ENCODE data around the gene UXS1. TPM values are rescaled to one million over a fixed set of nuclear protein-coding genes. Genes with fewer than 3 reads are reported as not detected.
A peak's percentile ranks its signal among the peaks of the same experiment; 100 is the strongest.

Gene UXS1
- total RNA-seq, 2 donors from 2014 or later = 37.0 to 59.5 TPM

DNA sequence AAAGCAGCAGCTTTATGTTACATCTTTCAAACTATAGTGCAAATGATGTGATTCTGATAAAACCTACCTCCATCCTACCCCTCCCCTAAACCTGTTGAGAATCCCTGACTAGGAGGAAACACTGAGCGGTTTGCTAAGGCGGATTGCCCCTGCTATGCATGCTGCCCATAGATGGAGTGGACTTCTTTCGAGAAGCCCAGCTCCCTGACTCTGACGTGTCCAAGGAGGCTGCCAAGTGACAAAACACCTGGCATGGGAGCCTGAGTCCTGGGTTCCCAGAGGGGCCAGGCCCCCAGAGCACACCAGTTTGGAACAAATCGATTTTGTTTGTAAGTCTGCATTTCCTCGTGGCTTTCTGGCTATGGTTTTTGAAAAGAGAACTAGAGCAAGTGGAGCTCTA, 1.4 kb upstream of the UXS1 start:
- no peak for ATAC-seq
- peak overlapping the region in 1 of 2 donors; percentile 86 for H3K27ac Mint-ChIP-seq

GRCh38 chr2:106193690-106193976, 468 bp downstream of the UXS1 start:
- DNase-seq (ENCODE audit: low spot score in 2 of 2) (no peak), ATAC-seq (no peak)
- Mint-ChIP-seq H3K9me3 (no peaks in the 10 kb centered on the region), H3K36me3 (peaks cover 6 to 15% of the 10 kb centered on the region in 2 donors), H3K27ac (peak overlapping the region in 1 of 2 donors; percentile 80)

More for the DNA sequence above, 1.4 kb upstream of the UXS1 start:
- Mint-ChIP-seq H3K36me3 (peaks cover 6 to 9% of the 10 kb centered on the region in 2 donors), H3K9me3 (no peaks in the 10 kb centered on the region)
- no peak for DNase-seq (ENCODE audit: low spot score in 2 of 2)

DNA sequence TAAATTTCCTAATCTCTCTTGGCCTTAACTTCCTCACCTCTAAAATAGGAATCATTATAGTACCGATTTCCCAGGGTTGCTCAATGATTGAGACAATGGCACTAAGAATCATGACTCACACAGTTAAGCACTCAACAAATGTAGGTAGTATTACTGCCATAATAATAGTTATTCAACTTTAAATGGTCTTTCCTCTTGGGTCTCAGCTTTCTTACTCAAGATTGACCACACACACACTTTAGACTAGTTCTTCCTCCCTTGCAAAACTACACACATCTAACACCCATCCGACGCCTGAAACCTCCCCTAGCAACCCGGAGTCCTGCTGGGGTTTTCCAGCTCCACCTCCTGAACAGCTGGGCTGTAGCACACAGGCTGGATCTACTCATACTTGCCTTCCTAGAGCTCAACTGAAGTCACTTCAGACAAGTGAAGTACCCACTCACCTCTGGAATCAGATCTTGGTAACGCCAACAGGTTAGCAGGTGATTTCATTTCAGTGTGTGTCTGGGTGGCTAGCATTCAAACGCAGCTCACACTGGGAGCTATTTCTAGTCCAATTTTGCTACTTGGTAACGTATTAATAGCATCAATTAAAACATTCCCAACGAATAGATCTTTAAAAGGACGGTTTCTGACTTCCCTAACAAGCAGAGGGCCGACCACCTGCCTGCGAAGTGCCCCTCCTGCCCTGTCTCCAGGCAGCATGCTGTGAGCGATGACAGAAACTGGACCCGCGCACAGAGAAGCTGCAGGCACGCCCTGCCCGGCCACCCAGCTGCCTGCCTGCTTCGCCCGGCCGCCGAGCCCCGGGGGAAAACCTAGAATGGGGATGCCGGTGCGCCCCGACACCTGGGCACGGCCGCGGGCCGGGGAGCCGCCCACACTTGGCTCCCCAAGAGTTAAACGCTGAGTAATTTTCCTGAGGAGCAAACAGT, 1.1 kb downstream of the UXS1 start:
- DNase-seq (ENCODE audit: low spot score in 2 of 2) = peak; percentile 55 to 74
- peaks cover 6 to 15% of the 10 kb centered on the region in 2 donors for H3K36me3 Mint-ChIP-seq

GRCh38 chr2:106191511-106192016, 2.5 kb downstream of the UXS1 start:
- Mint-ChIP-seq H3K27ac (peak overlapping the region in 1 of 2 donors; percentile 8), H3K36me3 (peaks cover 6 to 15% of the 10 kb centered on the region in 2 donors), H3K9me3 (no peaks in the 10 kb centered on the region)
- ATAC-seq (no peak), DNase-seq (ENCODE audit: low spot score in 2 of 2) (no peak)

More for the DNA sequence above, 1.1 kb downstream of the UXS1 start:
- Mint-ChIP-seq H3K9me3 (no peaks in the 10 kb centered on the region), H3K27ac (peak overlapping the region; percentile 80 to 95)
- ATAC-seq = peak; percentile 81 to 82

- H3K36me3 Mint-ChIP-seq = peaks cover 6 to 27% of the 10 kb centered on the region in 2 donors
- H3K27ac Mint-ChIP-seq = peak overlapping the region; percentile 65 to 67
- ATAC-seq (no peak), DNase-seq (ENCODE audit: low spot score in 2 of 2) (no peak)
- no peaks in the 10 kb centered on the region for H3K9me3 Mint-ChIP-seq
Measured at GRCh38 chr2:106189764-106190468, 4.2 kb downstream of the UXS1 start.

DNA sequence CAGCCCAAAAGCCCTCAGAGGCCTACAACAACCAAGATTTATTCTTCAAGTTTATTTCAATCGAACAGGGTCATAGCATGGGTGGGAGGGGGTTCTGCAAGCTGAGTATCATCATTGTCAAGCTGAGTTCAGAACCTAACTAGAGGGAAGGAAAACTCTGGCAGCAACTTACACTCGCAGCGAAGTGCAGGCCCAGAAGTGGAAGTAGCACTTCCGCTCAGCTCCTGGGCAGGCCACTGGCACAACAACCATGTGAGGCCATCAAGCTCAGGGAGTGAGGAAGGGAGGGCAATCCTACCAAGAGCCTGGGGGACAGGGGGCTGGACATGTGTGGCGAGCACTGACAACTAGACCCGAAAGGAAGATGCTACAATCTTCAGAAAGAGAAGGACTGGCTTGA, 4.8 kb downstream of the UXS1 start:
- H3K36me3 Mint-ChIP-seq = peaks cover 6 to 27% of the 10 kb centered on the region in 2 donors
- no peaks in the 10 kb centered on the region for H3K9me3 Mint-ChIP-seq
- ATAC-seq (no peak), DNase-seq (ENCODE audit: low spot score in 2 of 2) (no peak)
- H3K27ac Mint-ChIP-seq = peak overlapping the region; percentile 65 to 67

GRCh38 chr2:106187273-106187891, 6.7 kb downstream of the UXS1 start:
- Mint-ChIP-seq H3K9me3 (no peaks in the 10 kb centered on the region), H3K36me3 (peaks cover under 1 to 19% of the 10 kb centered on the region in 2 donors), H3K27ac (no peak overlapping the region)
- DNase-seq (ENCODE audit: low spot score in 2 of 2) = no peak
- ATAC-seq = no peak

DNA sequence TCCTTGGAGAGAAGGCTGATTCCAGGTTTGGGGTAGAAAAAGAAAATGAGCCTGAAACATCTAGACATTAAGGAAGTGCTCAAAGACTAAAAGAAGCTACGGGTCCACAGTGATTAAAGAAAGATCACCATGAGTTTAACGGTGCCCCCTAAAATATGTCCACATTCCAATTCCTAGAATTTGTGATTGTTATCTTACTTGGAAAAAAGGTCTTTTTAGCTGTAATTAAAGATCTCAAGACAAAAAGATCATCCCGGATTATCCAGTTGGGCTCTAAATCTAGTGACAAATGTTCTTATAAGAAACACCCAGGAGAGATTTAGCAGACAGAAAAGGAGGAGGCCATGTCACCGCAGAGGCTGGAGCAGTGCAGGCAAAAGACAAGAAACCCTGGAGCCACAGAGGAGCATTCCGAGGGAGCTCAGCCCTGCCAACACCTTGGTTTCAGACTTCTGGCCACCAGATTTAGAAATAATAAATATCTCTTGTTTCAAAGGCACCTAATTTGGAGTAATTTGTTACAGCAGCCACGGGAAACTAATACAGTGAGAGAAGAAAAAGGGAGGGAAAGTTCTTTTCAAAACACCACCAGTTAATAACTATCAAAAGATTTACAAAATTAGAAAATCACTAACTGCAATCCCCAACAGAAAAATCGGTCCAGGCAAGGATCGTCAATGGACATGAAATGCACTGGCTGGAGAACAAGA, 8.5 kb downstream of the UXS1 start:
- peaks cover 0 to 18% of the 10 kb centered on the region in 2 donors for H3K36me3 Mint-ChIP-seq
- ATAC-seq (no peak), DNase-seq (ENCODE audit: low spot score in 2 of 2) (no peak)
- H3K9me3 Mint-ChIP-seq = no peaks in the 10 kb centered on the region
- H3K27ac Mint-ChIP-seq = no peak overlapping the region

DNA sequence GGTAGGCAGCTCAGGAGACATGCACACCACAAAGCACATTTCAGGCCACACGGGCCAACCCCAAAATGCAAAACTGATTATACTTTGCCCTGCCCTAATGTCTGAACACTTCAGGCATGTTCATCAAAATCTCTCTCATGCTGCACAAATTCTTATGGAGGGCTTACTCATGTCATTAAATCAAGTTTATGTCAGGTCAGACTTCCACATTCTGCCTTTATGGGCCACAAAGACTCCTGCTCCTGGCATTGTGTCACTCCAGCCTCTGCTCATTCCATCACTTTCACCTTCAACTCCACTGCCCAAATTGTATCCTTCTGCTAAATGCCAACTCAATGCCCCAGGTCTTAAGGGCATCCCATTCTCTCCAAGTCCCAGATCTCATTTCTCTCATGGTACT, 9.2 kb downstream of the UXS1 start:
- ATAC-seq (no peak), DNase-seq (ENCODE audit: low spot score in 2 of 2) (no peak)
- H3K36me3 Mint-ChIP-seq = peaks cover 0 to 17% of the 10 kb centered on the region in 2 donors
- H3K27ac Mint-ChIP-seq = no peak overlapping the region
- no peaks in the 10 kb centered on the region for H3K9me3 Mint-ChIP-seq

- ATAC-seq (peak in 1 of 2 donors; percentile 18), DNase-seq (ENCODE audit: low spot score in 2 of 2) (no peak)
- no peaks in the 10 kb centered on the region for H3K9me3 Mint-ChIP-seq
- H3K27ac Mint-ChIP-seq = no peak overlapping the region
- H3K36me3 Mint-ChIP-seq = peaks cover 0 to 14% of the 10 kb centered on the region in 2 donors
Measured at GRCh38 chr2:106184394-106184793, 9.7 kb downstream of the UXS1 start.

DNA sequence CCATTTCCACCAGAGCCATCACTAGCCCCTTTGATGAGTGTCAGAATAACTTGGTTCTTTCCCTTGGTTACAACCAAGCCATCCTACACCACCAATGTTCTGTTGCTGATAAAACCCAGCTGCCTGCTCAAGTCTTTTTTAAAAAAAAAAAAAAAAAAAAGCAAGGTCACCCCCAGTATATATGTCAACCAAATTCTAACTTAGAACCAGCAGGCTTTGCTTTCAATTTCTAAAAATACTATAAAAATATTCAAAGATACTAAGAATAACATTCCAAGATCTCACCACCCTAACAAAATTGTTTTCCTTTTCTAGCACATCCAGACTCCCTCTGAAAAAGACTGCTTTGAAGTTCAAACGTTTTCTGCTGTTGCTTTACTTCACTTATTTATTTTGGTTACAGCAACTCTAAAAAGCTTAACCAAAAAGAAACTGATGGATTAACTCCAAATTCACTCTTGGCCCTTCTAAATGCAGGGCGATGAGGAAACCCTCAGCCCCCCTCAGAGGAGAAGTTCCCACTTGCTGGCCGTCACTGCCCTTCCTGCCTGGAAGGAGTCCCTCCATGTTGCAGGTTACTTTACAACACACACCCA, 10.9 kb downstream of the UXS1 start:
- Mint-ChIP-seq H3K9me3 (no peaks in the 10 kb centered on the region), H3K27ac (no peak overlapping the region), H3K36me3 (peaks cover 0 to 17% of the 10 kb centered on the region in 2 donors)
- DNase-seq (ENCODE audit: low spot score in 2 of 2) (no peak), ATAC-seq (no peak)

- ATAC-seq (no peak), DNase-seq (ENCODE audit: low spot score in 2 of 2) (no peak)
- H3K27ac Mint-ChIP-seq = no peak overlapping the region
- H3K36me3 Mint-ChIP-seq = peaks cover 0 to 17% of the 10 kb centered on the region in 2 donors
- no peaks in the 10 kb centered on the region for H3K9me3 Mint-ChIP-seq
Measured at GRCh38 chr2:106181064-106181463, 13.0 kb downstream of the UXS1 start.

- no peak overlapping the region for H3K27ac Mint-ChIP-seq
- DNase-seq (ENCODE audit: low spot score in 2 of 2) = no peak
- H3K9me3 Mint-ChIP-seq = no peaks in the 10 kb centered on the region
- no peak for ATAC-seq
- H3K36me3 Mint-ChIP-seq = peaks cover 0 to 12% of the 10 kb centered on the region in 2 donors
Measured at GRCh38 chr2:106180602-106181001, 13.5 kb downstream of the UXS1 start.

DNA sequence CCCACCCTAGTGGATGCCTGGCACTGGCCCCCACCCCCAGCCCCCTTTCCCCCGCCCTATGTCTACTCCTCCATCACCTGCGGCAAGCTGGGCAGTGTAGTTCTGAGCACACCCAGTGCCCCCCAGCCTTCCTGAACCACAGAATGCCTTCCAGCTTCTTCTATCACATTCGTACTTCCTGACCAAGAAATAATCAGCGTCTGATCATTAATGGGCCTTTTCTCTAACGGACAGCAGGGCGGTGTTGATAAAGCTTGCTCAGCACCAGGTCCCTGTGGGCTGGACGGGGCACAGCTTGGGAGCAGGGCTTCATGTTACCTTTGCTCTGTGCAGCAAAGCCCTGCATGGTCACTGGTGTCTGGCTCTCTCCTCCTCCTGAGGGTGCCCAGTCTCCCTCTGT, 15.4 kb downstream of the UXS1 start:
- peaks cover 0 to 10% of the 10 kb centered on the region in 2 donors for H3K36me3 Mint-ChIP-seq
- DNase-seq (ENCODE audit: low spot score in 2 of 2) (no peak), ATAC-seq (no peak)
- H3K9me3 Mint-ChIP-seq = no peaks in the 10 kb centered on the region
- H3K27ac Mint-ChIP-seq = no peak overlapping the region

DNA sequence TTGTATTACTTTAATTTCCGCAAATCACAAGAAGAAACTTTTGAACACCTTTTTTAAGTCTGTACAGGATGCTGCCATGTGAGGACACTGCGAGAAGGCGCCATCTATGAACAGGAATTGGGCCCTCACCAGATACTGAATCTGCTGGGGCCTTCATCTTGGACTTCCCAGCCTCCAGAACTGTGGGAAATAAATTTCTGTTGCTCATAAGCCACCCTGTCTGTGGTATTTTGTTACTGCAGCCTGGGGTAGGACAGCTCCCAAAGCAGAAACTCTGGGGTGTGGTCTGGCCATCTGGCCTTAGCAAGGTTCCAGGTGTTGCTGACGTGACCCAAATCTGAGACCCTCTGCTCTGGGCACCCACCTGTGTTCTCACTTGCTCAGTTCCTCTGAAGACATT, 16.5 kb downstream of the UXS1 start:
- DNase-seq (ENCODE audit: low spot score in 2 of 2) (no peak), ATAC-seq (no peak)
- Mint-ChIP-seq H3K27ac (no peak overlapping the region), H3K9me3 (no peaks in the 10 kb centered on the region), H3K36me3 (peaks cover 0 to 10% of the 10 kb centered on the region in 2 donors)
